PC-3 (cell line): ENCODE data around the gene CDH4. TPM values are rescaled to one million over a fixed set of nuclear protein-coding genes. Genes with fewer than 3 reads are reported as not detected.

ENCODE experiments used
- ATAC-seq: fragments of 200-7000 bp; cut with Tn5 transposase; 2 replicates; pipeline ENCODE4 v1.9.1; 2020; ENCODE audit warnings: mild to moderate bottlenecking, moderate library complexity
- BruUV-seq: library from RNA; stranded (reverse); fragments of 400-500 nt; replicated peaks from 2 replicates; lab custom pipeline; 2021; lab: Mats Ljungman, UMichigan
- CTCF ChIA-PET: fragments of 300-600 bp; sonication (Branson Sonifier 250); formaldehyde crosslinking; loops from one replicate; lab custom pipeline; 2022; ENCODE audit warnings: antibody characterized with exemption; lab: Charles Lee
- POLR2A ChIA-PET: fragments of 300-600 bp; sonication (Branson Sonifier 250); formaldehyde crosslinking; loops from one replicate; lab custom pipeline; 2022; ENCODE audit warnings: antibody characterized with exemption; ENCODE audit not compliant: unreplicated experiment; lab: Charles Lee
- DNase-seq: peaks from one replicate; pipeline ENCODE4 v3.0.0-alpha.2; 2015
- H2AFZ ChIP-seq: fragments of 300-600 bp; sonication (generic); 2 replicates; pipeline ENCODE4 v1.6.0; 2016; ENCODE audit warnings: antibody characterized with exemption, low read length
- H3F3A ChIP-seq: fragments of 300-600 bp; sonication (generic); one replicate; pipeline ENCODE4 v1.6.0; 2017; ENCODE audit warnings: antibody characterized with exemption, low read length, control low read depth, mild to moderate bottlenecking; ENCODE audit not compliant: unreplicated experiment
- H3K27ac ChIP-seq: fragments of 300-600 bp; sonication (generic); 2 replicates; pipeline ENCODE4 v1.5.1; 2016; ENCODE audit warnings: mild to moderate bottlenecking, low read length
- H3K27me3 ChIP-seq: fragments of 300-600 bp; sonication (generic); 2 replicates; pipeline ENCODE4 v1.6.1; 2016; ENCODE audit warnings: low read length, mixed read lengths
- H3K36me3 ChIP-seq: fragments of 300-600 bp; sonication (generic); 2 replicates; pipeline ENCODE4 v1.6.1; 2016; ENCODE audit warnings: low read depth, mixed run types, low read length, mixed read lengths
- H3K4me1 ChIP-seq: fragments of 300-600 bp; sonication (generic); 2 replicates; pipeline ENCODE4 v1.5.1; 2016; ENCODE audit warnings: low read length; ENCODE audit not compliant: insufficient read depth
- H3K4me2 ChIP-seq: fragments of 300-600 bp; sonication (generic); 2 replicates; pipeline ENCODE4 v1.6.0; 2016; ENCODE audit warnings: low read length
- H3K4me3 ChIP-seq: fragments of 300-600 bp; sonication (generic); 2 replicates; pipeline ENCODE4 v1.5.1; 2016; ENCODE audit warnings: mild to moderate bottlenecking, low read length, mixed read lengths
- H3K79me2 ChIP-seq: fragments of 300-600 bp; sonication (generic); 2 replicates; pipeline ENCODE4 v1.6.1; 2017; ENCODE audit warnings: low read length, mixed read lengths
- H3K9ac ChIP-seq: fragments of 300-600 bp; sonication (generic); 2 replicates; pipeline ENCODE4 v1.6.0; 2016; ENCODE audit warnings: mild to moderate bottlenecking, low read length
- H3K9me2 ChIP-seq: fragments of 300-600 bp; sonication (generic); replicated peaks from 2 replicates; pipeline ENCODE4 v1.6.1; 2016; ENCODE audit warnings: mixed run types, low read length, mixed read lengths
- H3K9me3 ChIP-seq: fragments of 300-600 bp; sonication (generic); 2 replicates; pipeline ENCODE4 v1.6.1; 2016; ENCODE audit warnings: low read length, mixed read lengths
- H4K20me1 ChIP-seq: fragments of 300-600 bp; sonication (generic); 2 replicates; pipeline ENCODE4 v1.6.1; 2016; ENCODE audit warnings: low read length, mixed read lengths
- EZH2 ChIP-seq: fragments of 300-600 bp; sonication (generic); IDR thresholded peaks from one replicate; pipeline ENCODE4 v1.6.1; 2017; ENCODE audit warnings: antibody characterized with exemption, mild to moderate bottlenecking, low read length; ENCODE audit not compliant: unreplicated experiment
- EZH2phosphoT487 ChIP-seq: fragments of 300-600 bp; sonication (generic); IDR thresholded peaks from 2 replicates; pipeline ENCODE4 v1.6.1; 2018; ENCODE audit warnings: mild to moderate bottlenecking, antibody characterized with exemption, low read length, borderline replicate concordance
- intact Hi-C: fragments of 100-400 bp; cut with micrococcal nuclease; formaldehyde crosslinking; loops from 2 replicates; pipeline ENCODE4 v1.9.0; 2023
- total RNA-seq: library from RNA; depleted of rRNA; stranded (reverse); fragments of >200 nt; gene quantifications from 2 replicates; pipeline ENCODE4 v1.2.3, GENCODE V29; 2014
- TF ChIP-seq, protein P1 (sequence below): fragments of 300-600 bp; sonication (generic); conservative IDR thresholded peaks from 2 replicates; pipeline ENCODE4 v1.5.1; 2017; ENCODE audit warnings: antibody characterized with exemption, low read depth, mild to moderate bottlenecking, low read length

CDH4 gene
- total RNA-seq, 1 experiment from 2014 or later = not detected

DNA sequence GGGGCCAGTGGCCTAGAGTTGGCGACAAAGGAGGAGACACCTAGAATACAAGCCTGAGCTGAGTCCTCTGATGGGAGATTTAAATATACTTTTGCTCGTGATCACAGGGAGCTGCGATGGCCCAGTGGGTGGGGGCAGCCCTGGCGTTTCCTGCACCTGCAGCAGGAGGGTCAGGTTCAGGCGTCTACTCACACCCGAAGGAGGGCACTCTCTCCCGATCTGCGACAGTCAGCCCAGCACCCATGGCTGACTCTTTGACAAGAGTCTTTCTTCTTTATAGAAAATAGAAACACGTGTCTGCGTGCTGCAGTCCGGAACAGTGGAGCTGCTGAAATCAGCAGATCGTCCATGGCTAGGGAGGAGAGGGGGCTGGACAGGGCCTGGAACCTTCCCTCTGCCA lies 338.2 kb downstream of the CDH4 start:
- no peak overlapping the region for H3K4me2 ChIP-seq
- H3K36me3 ChIP-seq = no peaks in the 10 kb centered on the region
- TF ChIP-seq EZH2phosphoT487 (no peak), EZH2 (no peak)
- TF ChIP-seq, protein P1, sequence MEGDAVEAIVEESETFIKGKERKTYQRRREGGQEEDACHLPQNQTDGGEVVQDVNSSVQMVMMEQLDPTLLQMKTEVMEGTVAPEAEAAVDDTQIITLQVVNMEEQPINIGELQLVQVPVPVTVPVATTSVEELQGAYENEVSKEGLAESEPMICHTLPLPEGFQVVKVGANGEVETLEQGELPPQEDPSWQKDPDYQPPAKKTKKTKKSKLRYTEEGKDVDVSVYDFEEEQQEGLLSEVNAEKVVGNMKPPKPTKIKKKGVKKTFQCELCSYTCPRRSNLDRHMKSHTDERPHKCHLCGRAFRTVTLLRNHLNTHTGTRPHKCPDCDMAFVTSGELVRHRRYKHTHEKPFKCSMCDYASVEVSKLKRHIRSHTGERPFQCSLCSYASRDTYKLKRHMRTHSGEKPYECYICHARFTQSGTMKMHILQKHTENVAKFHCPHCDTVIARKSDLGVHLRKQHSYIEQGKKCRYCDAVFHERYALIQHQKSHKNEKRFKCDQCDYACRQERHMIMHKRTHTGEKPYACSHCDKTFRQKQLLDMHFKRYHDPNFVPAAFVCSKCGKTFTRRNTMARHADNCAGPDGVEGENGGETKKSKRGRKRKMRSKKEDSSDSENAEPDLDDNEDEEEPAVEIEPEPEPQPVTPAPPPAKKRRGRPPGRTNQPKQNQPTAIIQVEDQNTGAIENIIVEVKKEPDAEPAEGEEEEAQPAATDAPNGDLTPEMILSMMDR = no peak
- H3K9ac ChIP-seq = no peak overlapping the region
- no peaks in the 10 kb centered on the region for H4K20me1 ChIP-seq
- POLR2A ChIA-PET = no interaction called here
- ATAC-seq (no peak), DNase-seq (no peak)
- no peaks in the 10 kb centered on the region for H3K9me3 ChIP-seq
- intact Hi-C loops = no loop called here
- H2AFZ ChIP-seq = no peak overlapping the region
- no peaks in the 10 kb centered on the region for H3F3A ChIP-seq
- CTCF ChIA-PET = no interaction called here
- no peaks in the 10 kb centered on the region for H3K79me2 ChIP-seq
- H3K4me3 ChIP-seq = no peak overlapping the region
- H3K27me3 ChIP-seq = peaks cover 16% of the 10 kb centered on the region
- H3K9me2 ChIP-seq = no peaks in the 10 kb centered on the region
- H3K4me1 ChIP-seq = no peaks in the 10 kb centered on the region
- H3K27ac ChIP-seq = no peak overlapping the region
- no TSS peak for BruUV-seq

DNA sequence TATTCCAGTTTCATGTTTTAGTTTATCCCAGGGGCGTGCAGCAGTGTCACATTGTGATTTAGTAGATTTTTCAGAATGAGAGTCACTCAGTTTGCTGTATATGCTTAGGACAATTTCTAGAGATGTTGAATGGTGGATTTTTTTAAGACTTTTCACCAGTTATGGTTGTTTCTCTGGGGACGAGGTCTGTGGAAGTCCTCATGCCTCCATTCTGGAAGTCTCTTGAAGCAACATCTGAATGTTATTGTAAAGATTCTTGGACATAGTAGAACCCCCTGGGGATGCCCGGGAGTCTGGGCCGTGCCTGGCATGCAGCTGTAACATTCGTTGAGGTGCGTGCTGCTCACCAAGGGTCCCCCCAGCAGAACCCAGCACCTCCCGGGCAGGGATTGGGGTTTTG lies 341.5 kb downstream of the CDH4 start:
- H3K27me3 ChIP-seq = peaks cover 3% of the 10 kb centered on the region
- intact Hi-C loops = no loop called here
- no peak overlapping the region for H3K4me2 ChIP-seq
- no peaks in the 10 kb centered on the region for H4K20me1 ChIP-seq
- ChIA-PET CTCF (no interaction called here), POLR2A (no interaction called here)
- H3K9me3 ChIP-seq = no peaks in the 10 kb centered on the region; the same call in 1 of the 2 replicates
- H3K9me2 ChIP-seq = no peaks in the 10 kb centered on the region
- no peak for DNase-seq
- H3K4me1 ChIP-seq = no peaks in the 10 kb centered on the region
- H3K36me3 ChIP-seq = no peaks in the 10 kb centered on the region
- TF ChIP-seq EZH2phosphoT487 (no peak), EZH2 (no peak)
- TF ChIP-seq, protein P1 = no peak
- ATAC-seq = no peak
- H2AFZ ChIP-seq = no peak overlapping the region
- H3K9ac ChIP-seq = no peak overlapping the region
- no peak overlapping the region for H3K4me3 ChIP-seq
- H3F3A ChIP-seq = no peaks in the 10 kb centered on the region
- no TSS peak for BruUV-seq
- no peaks in the 10 kb centered on the region for H3K79me2 ChIP-seq
- no peak overlapping the region for H3K27ac ChIP-seq

DNA sequence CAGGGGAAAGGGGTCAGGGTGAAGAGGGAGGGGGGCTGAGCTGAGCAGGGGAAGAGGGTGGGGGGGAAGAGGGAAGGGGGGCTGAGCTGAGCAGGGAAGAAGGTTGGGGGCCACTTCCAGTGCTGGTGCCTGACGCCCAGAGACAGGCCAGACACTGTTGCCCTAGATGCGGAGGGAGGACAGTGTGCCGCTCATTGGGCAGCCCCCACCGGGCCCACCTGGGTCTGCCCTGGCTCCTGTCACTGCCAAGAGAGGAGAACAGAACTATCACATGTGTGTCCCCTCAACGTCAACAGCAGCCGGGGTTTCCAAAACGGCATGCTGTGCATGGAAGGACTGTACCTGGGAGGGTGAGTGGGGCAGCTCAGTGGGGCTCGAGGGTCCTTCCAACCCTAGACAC lies 342.1 kb downstream of the CDH4 start:
- Histone ChIP-seq H2AFZ (no peak overlapping the region), H3K9me2 (no peaks in the 10 kb centered on the region), H3K79me2 (no peaks in the 10 kb centered on the region), H3K27ac (no peak overlapping the region), H3K4me3 (no peak overlapping the region), H4K20me1 (no peaks in the 10 kb centered on the region), H3K4me2 (no peak overlapping the region), H3K36me3 (no peaks in the 10 kb centered on the region), H3K27me3 (peaks cover 4% of the 10 kb centered on the region), H3K4me1 (no peaks in the 10 kb centered on the region), H3K9ac (no peak overlapping the region), H3K9me3 (no peaks in the 10 kb centered on the region; the same call in 1 of the 2 replicates), H3F3A (no peaks in the 10 kb centered on the region)
- TF ChIP-seq, protein P1 = no peak
- TF ChIP-seq EZH2 (no peak), EZH2phosphoT487 (no peak)
- DNase-seq (no peak), ATAC-seq (no peak)
- POLR2A ChIA-PET = no interaction called here
- intact Hi-C loops = no loop called here
- BruUV-seq = no TSS peak
- CTCF ChIA-PET = no interaction called here
